Activated CD4-positive, alpha-beta T cell treated with anti-CD3 and anti-CD28 coated beads, Interleukin-2, amount 10 ng/mL, durations not matched to agents 24 days and 14 days (primary cell): ENCODE data around the gene BCAS2. TPM values are rescaled to one million over a fixed set of nuclear protein-coding genes. Genes with fewer than 3 reads are reported as not detected.

Experiments used
- DNase-seq: peaks from one replicate; pipeline ENCODE4 v3.0.0; 2022
- H3K27ac Mint-ChIP-seq: one replicate; pipeline ENCODE4 v1.8.0; 2022; ENCODE audit warnings: mild to moderate bottlenecking, mixed read lengths
- H3K27me3 Mint-ChIP-seq: one replicate; pipeline ENCODE4 v1.8.0; 2022; ENCODE audit warnings: mixed read lengths
- H3K36me3 Mint-ChIP-seq: one replicate; pipeline ENCODE4 v1.8.0; 2022; ENCODE audit warnings: low read depth, mild to moderate bottlenecking, mixed read lengths
- H3K4me1 Mint-ChIP-seq: one replicate; pipeline ENCODE4 v1.8.0; 2021; ENCODE audit warnings: mixed read lengths
- H3K4me3 Mint-ChIP-seq: one replicate; pipeline ENCODE4 v1.8.0; 2022; ENCODE audit warnings: mild to moderate bottlenecking, moderate library complexity, mixed read lengths
- H3K9me3 Mint-ChIP-seq: one replicate; pipeline ENCODE4 v1.8.0; 2021; ENCODE audit warnings: mixed read lengths
- intact Hi-C: fragments of 100-400 bp; cut with micrococcal nuclease; formaldehyde crosslinking; loops from one replicate; pipeline ENCODE4 v1.15.1; 2023
- total RNA-seq: library from RNA; stranded (reverse); gene quantifications from 2 replicates; pipeline ENCODE4 v1.2.3, GENCODE V29; 2022

Gene BCAS2
- total RNA-seq: 63.5 and 64.0 TPM in 2 replicates

DNA sequence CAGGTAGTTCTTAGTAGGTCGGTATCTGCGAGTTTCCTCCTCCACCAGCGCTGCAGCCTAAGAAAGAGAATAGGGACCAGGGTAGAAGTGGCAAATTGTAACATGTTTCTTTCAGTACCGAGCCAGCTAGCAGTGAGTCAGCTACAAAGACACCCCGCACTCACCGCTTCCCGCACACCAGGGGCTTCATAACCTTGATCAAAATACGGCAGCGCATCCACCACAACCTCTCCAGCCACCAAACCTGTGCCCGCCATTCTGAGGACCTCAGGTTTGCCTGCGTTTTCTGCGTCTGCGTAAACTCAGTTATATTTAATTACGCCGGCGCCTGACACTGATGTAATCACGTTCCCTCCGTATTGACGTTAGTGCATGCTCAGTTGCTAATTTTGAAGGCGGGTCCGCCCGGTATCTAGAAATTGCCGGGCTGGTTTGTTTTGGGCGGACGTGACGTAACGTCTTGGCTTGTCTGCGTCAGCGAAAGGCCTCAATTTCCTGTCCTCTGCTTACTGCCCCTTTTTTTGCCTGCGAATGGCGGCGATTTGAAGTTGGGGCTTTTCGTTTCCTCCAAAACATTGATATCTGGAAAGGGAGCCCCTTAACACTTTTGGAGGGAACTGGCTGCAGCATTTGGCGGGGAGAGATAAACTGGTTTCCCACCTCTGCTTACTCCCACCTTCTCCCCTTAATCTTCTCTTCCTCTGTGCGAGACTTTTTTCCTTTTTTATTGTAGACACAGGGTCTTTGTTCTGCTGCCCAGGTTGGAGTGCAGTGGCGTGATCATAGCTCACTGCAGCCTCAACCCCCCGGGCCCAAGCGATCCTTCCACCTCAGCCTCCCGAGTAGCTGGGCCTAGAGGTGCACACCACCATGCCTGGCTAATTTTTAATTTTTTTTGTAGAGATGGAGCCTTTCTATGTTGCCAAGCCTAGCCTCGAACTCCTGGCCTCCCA lies at the start of gene BCAS2:
Gene BCAS2, minus strand, starts transcription at position 281 of the 953 bp plus-strand sequence. Its CDS starts 24 bp downstream, at position 257.
- Mint-ChIP-seq H3K4me3 (peak within 1 kb of the TSS; percentile 95), H3K27me3 (peaks cover 9% of the 10 kb centered on the region), H3K9me3 (no peaks in the 10 kb centered on the region), H3K36me3 (peaks cover 26% of the 10 kb centered on the region), H3K4me1 (peaks cover 19% of the 10 kb centered on the region), H3K27ac (peak within 1 kb of the TSS; percentile 93)
- DNase-seq: peak; percentile 98
- intact Hi-C loops: loop anchor here (1.0 to 10.0 kb wide), 6 partner anchors 70 to 235 kb away; partner anchors contain the start of genes CSDE1, DENND2C, NRAS and SIKE1

DNA sequence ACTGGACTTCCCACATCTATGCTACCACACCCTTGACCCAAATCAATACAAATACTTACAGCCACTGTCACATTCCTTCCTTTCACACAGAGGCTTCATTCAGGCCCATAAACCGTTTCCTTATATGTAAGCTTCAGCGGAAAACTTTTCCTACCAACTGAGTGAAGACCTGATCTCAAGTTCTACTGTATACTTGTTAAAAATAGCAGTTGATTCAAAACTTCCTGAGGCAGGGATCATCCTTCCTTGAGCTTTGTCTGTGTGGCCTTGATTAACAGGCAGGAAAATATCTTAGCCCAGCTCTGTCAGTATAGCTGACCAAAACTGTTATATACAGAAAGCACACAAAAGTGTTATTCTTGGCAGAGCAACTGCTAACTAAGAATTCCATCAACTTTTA lies 45.7 kb upstream of the BCAS2 start:
- intact Hi-C loops: no loop called here
- H3K36me3 Mint-ChIP-seq: no peaks in the 10 kb centered on the region
- H3K27me3 Mint-ChIP-seq: peaks cover 4% of the 10 kb centered on the region
- H3K4me1 Mint-ChIP-seq: no peaks in the 10 kb centered on the region
- H3K27ac Mint-ChIP-seq: no peak overlapping the region
- H3K9me3 Mint-ChIP-seq: no peaks in the 10 kb centered on the region
- DNase-seq: no peak
- no peak overlapping the region for H3K4me3 Mint-ChIP-seq

- H3K36me3 Mint-ChIP-seq: no peaks in the 10 kb centered on the region
- H3K27ac Mint-ChIP-seq: no peak overlapping the region
Measured at GRCh38 chr1:114623364-114623763, 41.9 kb upstream of the BCAS2 start.

GRCh38 chr1:114620419-114620818 lies 39.0 kb upstream of the BCAS2 start:
- DNase-seq: no peak
- intact Hi-C loops: no loop called here
- H3K27ac Mint-ChIP-seq: no peak overlapping the region
- H3K9me3 Mint-ChIP-seq: no peaks in the 10 kb centered on the region
- H3K4me3 Mint-ChIP-seq: no peak overlapping the region
- no peaks in the 10 kb centered on the region for H3K4me1 Mint-ChIP-seq
- peaks cover 9% of the 10 kb centered on the region for H3K27me3 Mint-ChIP-seq
- no peaks in the 10 kb centered on the region for H3K36me3 Mint-ChIP-seq

More at GRCh38 chr1:114623364-114623763, 41.9 kb upstream of the BCAS2 start:
- Mint-ChIP-seq H3K27me3 (peaks cover 11% of the 10 kb centered on the region), H3K4me1 (no peaks in the 10 kb centered on the region), H3K9me3 (no peaks in the 10 kb centered on the region), H3K4me3 (no peak overlapping the region)
- intact Hi-C loops: no loop called here
- no peak for DNase-seq

GRCh38 chr1:114618606-114619005 lies 37.2 kb upstream of the BCAS2 start:
- peaks cover 9% of the 10 kb centered on the region for H3K27me3 Mint-ChIP-seq
- no peak overlapping the region for H3K27ac Mint-ChIP-seq
- no peaks in the 10 kb centered on the region for H3K4me1 Mint-ChIP-seq
- no peak overlapping the region for H3K4me3 Mint-ChIP-seq
- H3K9me3 Mint-ChIP-seq: no peaks in the 10 kb centered on the region
- H3K36me3 Mint-ChIP-seq: no peaks in the 10 kb centered on the region
- DNase-seq: no peak
- intact Hi-C loops: no loop called here

DNA sequence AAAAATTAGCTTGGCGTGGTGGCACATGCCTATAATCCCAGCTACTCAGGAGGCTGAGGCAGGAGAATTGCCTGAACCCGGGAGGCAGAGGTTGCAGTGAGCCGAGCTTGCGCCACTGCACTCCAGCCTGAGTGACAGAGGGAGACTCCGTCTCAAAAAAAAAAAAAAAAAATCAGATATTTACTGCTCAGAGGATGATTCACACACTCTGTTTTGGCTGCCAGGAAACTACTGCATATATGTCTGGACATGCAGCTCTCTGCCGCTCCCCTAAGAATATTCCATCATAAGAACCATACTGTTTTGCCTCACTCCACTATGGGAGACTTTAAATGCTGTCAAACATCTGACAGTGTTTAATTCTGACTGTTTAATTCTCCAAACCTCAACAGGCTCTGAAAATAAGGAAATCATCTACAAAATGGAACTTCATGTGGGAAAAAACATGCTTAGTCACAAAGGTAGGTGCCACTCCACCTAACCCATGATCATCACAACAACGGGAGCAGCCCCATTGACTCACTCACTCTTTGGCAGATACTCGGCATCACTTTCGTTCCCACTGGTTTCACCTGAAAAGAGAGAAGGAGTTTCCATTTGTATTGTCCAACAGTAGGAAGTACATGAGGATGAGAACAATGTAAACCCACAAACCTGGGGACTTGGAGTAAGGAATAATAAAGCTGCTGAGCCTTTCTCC lies 29.3 kb upstream of the BCAS2 start:
- H3K4me3 Mint-ChIP-seq: no peak overlapping the region
- no peaks in the 10 kb centered on the region for H3K36me3 Mint-ChIP-seq
- peaks cover 3% of the 10 kb centered on the region for H3K27me3 Mint-ChIP-seq
- no peaks in the 10 kb centered on the region for H3K4me1 Mint-ChIP-seq
- no peak overlapping the region for H3K27ac Mint-ChIP-seq
- H3K9me3 Mint-ChIP-seq: no peaks in the 10 kb centered on the region
- no peak for DNase-seq
- intact Hi-C loops: no loop called here

GRCh38 chr1:114609826-114610225 lies 28.4 kb upstream of the BCAS2 start:
- H3K27ac Mint-ChIP-seq: no peak overlapping the region
- no peak overlapping the region for H3K4me3 Mint-ChIP-seq

GRCh38 chr1:114609026-114609425 lies 27.6 kb upstream of the BCAS2 start:
- no peaks in the 10 kb centered on the region for H3K4me1 Mint-ChIP-seq
- H3K36me3 Mint-ChIP-seq: no peaks in the 10 kb centered on the region
- no peak for DNase-seq
- intact Hi-C loops: no loop called here
- H3K9me3 Mint-ChIP-seq: no peaks in the 10 kb centered on the region
- no peak overlapping the region for H3K27ac Mint-ChIP-seq
- H3K27me3 Mint-ChIP-seq: peaks cover 10% of the 10 kb centered on the region
- H3K4me3 Mint-ChIP-seq: no peak overlapping the region

More at GRCh38 chr1:114609826-114610225, 28.4 kb upstream of the BCAS2 start:
- intact Hi-C loops: no loop called here
- no peaks in the 10 kb centered on the region for H3K36me3 Mint-ChIP-seq
- DNase-seq: no peak
- H3K4me1 Mint-ChIP-seq: no peaks in the 10 kb centered on the region
- H3K9me3 Mint-ChIP-seq: no peaks in the 10 kb centered on the region
- H3K27me3 Mint-ChIP-seq: peaks cover 5% of the 10 kb centered on the region

DNA sequence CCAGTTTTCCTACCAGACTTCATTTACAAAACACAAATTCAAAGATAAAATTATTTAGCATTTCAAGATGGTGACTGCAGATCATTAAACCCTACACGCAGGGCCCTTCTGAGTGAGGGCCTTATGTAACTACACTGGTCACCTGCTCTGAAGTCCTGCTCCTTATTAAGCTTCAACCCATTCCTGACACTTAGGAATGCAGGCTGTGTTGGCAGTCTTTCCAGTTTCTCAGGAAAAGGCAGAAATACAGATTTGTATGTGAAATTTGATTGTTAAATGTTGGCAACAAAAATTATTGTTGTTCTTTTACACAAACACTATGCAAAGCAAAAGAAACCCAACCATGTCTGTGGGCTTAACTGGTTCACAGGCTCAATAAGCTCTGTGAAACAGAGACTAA lies 25.8 kb upstream of the BCAS2 start:
- Mint-ChIP-seq H3K27me3 (peaks cover 14% of the 10 kb centered on the region), H3K27ac (no peak overlapping the region), H3K36me3 (no peaks in the 10 kb centered on the region), H3K9me3 (no peaks in the 10 kb centered on the region), H3K4me1 (no peaks in the 10 kb centered on the region), H3K4me3 (no peak overlapping the region)
- intact Hi-C loops: no loop called here
- DNase-seq: no peak

- H3K27ac Mint-ChIP-seq: no peak overlapping the region
- H3K36me3 Mint-ChIP-seq: no peaks in the 10 kb centered on the region
- no peaks in the 10 kb centered on the region for H3K9me3 Mint-ChIP-seq
- intact Hi-C loops: no loop called here
- no peaks in the 10 kb centered on the region for H3K4me1 Mint-ChIP-seq
- H3K27me3 Mint-ChIP-seq: peaks cover 7% of the 10 kb centered on the region
- no peak for DNase-seq
- H3K4me3 Mint-ChIP-seq: no peak overlapping the region
Measured at GRCh38 chr1:114597949-114598348, 16.5 kb upstream of the BCAS2 start.

GRCh38 chr1:114595602-114596001 lies 14.2 kb upstream of the BCAS2 start:
- Mint-ChIP-seq H3K36me3 (no peaks in the 10 kb centered on the region), H3K27ac (no peak overlapping the region), H3K9me3 (no peaks in the 10 kb centered on the region), H3K4me3 (no peak overlapping the region), H3K4me1 (no peaks in the 10 kb centered on the region), H3K27me3 (peaks cover 7% of the 10 kb centered on the region)
- DNase-seq: no peak
- intact Hi-C loops: no loop called here

DNA sequence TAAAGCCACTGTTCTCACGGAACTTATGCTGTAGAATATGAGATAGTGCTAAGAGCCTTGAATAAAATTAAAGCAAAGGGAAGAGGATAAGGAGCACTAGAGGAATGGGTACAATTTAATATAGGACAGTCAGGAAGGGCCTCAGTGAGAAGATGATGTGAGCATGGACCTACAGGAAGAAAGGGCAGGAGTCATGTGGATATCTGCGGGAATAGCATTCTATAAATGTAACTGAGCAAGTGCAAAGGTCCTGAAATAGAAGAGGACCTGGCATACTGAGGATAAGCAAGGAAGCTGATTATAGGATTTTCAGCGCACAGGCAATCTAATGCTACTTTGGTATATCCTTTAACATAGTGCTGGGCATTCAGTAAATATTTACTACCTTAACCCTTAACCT lies 12.6 kb upstream of the BCAS2 start:
- Mint-ChIP-seq H3K4me1 (no peaks in the 10 kb centered on the region), H3K27me3 (peaks cover 9% of the 10 kb centered on the region), H3K9me3 (no peaks in the 10 kb centered on the region), H3K27ac (no peak overlapping the region), H3K36me3 (no peaks in the 10 kb centered on the region), H3K4me3 (no peak overlapping the region)
- no peak for DNase-seq
- intact Hi-C loops: no loop called here

- Mint-ChIP-seq H3K4me1 (no peaks in the 10 kb centered on the region), H3K27me3 (peaks cover 22% of the 10 kb centered on the region), H3K27ac (no peak overlapping the region), H3K9me3 (no peaks in the 10 kb centered on the region), H3K36me3 (no peaks in the 10 kb centered on the region), H3K4me3 (no peak overlapping the region)
- intact Hi-C loops: loop anchor here (10.0 kb wide), 1 partner anchor 196 kb away; the partner anchor contains the start of gene SIKE1
- DNase-seq: no peak
Measured at GRCh38 chr1:114589122-114589521, 7.7 kb upstream of the BCAS2 start.

- no peaks in the 10 kb centered on the region for H3K4me1 Mint-ChIP-seq
- no peak overlapping the region for H3K27ac Mint-ChIP-seq
- no peaks in the 10 kb centered on the region for H3K36me3 Mint-ChIP-seq
- no peak for DNase-seq
- H3K9me3 Mint-ChIP-seq: no peaks in the 10 kb centered on the region
- H3K4me3 Mint-ChIP-seq: no peak overlapping the region
- H3K27me3 Mint-ChIP-seq: peaks cover 20% of the 10 kb centered on the region
- intact Hi-C loops: loop anchor here (10.0 kb wide), 1 partner anchor 197 kb away; the partner anchor contains the start of gene SIKE1
Measured at GRCh38 chr1:114588196-114588689, 6.8 kb upstream of the BCAS2 start.
